Epidermal melanocyte (primary cell): Measurements from ENCODE around the gene CCL24.
"Not testable (repeated sequence)": the region's sequence is repeated elsewhere in the genome, so short reads cannot be mapped to it uniquely, and the experiment has no call there.

Source experiments
- DNase-seq: peaks from one replicate; pipeline ENCODE4 v3.0.0; 2011; ENCODE audit warnings: low spot score; ENCODE audit not compliant: insufficient read length

Gene CCL24

GRCh38 chr7:75820688-75821087, 7.1 kb upstream of the CCL24 start:
- no peak for DNase-seq

DNA sequence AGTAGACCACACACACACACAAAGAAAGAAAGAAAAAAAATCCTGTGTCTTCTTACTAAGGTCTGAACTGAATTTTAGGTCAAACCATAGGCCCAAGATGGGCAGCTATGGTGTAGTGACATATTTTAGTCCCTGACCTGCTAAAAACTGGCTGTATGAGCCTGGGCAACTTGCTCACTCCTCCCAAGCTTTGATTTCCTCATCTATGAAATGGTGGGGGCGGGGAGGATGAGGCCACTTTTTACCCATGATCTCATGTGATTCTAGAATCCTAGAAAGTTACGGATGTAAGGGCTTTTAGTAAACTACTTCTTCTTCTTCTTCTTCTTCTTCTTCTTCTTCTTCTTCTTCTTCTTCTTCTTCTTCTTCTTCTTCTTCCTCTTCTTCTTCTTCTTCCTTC, 6.1 kb upstream of the CCL24 start:
- DNase-seq, result no peak

GRCh38 chr7:75818472-75818871, 4.9 kb upstream of the CCL24 start:
- DNase-seq, result no peak

DNA sequence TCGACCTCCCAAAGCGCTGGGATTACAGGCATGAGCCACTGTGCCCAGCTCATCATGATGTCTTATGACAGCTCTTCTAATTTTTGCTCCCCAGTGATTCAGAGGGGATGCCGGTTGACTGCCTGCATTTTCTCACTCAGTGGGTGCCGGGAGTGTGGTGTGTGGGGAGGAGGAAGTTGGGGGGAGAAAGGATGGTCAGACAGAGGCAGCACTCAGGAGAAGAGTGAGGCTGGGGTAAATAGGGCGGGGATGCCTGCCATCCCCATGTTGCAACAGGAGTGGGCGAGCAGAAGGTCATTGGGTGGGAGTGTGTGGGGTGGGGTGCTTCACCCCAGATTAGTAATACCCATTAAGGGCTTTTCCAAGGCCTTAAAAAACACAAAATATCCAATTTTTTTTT, 3.5 kb upstream of the CCL24 start:
- DNase-seq, result no peak

DNA sequence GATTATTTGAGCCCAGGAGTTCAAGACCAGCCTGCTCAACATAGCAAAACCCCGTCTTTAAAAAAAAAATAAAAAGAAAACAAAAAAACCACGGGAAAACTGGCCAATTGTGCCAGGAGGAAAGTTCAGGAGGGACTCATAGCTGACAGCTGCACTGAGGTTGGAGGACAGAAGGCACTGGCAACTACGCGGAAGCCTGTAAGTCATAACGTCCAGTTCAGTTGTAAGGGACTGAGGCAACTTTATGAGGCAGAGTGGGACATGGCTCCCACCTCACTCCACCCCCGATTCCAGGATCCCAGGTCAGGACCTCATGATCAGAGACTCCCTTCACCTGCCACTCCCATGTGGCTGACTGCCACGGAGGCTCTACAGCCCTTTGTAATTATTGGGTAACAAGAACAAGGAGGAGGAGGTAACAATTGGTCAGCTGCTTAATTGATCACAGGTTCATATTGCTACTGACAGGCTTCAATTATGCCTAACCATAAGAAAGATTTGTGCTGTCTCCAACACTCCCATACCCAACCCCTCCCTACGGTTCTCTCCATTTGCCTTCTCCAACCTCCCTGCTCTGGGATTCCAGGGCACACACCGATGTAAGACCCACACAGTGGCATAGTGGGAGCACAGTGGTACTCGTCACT, 1.9 kb upstream of the CCL24 start:
- DNase-seq, result no peak

DNA sequence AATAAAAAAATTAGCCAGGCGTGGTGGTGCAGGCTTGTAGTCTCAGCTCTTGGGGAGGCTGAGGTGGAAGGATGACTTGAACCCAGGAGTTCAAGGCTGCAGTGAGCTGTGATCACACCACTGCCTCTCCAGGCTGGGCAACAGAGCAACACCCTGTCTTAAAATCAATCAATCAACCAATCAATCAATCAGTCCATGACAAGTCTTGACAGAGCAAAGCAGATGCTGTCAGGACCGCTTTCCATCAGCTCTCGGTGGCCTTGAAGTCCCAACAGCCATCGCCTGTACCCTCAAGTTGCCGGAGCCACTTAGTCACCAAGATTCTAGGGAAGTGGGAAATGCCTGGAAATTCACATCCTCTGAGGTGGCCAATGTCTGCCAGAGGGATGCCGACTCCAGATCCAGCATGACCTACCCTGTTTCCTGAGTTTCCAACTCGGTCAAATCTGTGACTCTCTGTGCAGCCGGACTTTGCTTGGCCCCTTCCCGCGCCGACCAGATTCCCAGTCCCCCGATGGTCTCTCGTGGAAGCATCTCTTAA, 871 bp upstream of the CCL24 start:
- no peak for DNase-seq

GRCh38 chr7:75813084-75813483, 522 bp downstream of the CCL24 start:
- no peak for DNase-seq

DNA sequence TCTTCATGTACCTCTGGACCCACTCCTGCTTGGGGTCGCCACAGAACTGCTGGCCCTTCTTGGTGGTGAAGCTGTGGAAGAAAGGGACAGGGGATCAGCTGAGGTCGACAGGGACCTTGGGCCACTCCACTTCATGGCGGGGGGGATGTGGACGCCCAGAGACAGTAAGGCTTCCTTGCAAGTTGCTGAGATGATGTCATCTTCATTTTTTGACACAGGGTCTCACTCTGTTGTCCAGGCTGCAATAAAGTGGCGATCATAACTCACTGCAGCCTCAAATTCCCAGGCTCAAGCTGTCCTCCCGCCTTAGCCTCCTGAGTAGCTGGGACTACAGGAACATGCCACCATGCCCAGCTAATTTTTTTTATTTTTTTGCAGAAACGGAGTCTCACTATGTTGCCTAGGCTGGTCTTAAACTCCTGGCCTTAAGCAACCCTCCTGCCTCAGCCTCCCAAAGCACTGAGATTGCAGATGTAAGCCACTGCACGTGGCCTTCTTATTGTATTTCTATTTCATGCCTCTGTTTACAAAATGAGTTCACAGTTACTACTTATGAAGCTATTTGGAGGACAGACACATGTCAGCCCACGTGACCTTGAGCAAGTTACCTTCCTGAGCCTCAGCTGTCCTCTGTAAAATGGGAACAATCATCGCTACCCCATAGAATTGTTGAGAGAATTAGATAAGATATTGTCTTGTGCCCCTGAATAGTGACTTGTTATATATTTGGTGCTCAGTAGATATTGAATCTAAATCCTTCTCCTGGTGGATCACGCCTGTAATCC, 1.5 kb downstream of the CCL24 start:
- DNase-seq, result no peak

- DNase-seq, result no peak
Measured at GRCh38 chr7:75809396-75809795, 4.2 kb downstream of the CCL24 start.

- no peak for DNase-seq
Measured at GRCh38 chr7:75808106-75808505, 5.5 kb downstream of the CCL24 start.

DNA sequence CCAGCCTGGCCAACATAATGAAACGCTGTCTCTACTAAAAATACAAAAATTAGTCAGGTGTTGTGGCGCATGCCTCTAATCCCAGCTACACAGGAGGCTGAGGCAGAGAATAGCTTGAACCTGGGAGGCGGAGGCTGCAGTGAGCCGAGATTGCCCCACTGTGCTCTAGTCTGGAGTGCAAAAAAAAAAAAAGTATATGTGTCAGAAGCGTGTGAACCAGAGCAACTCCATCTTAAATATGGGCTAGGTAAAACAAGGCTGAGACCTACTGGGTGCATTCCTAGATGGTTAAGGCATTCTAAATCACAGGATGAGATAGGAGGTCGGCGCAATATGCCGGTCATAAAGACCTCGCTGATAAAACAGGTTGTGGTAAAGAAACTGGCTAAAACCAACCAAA, 6.2 kb downstream of the CCL24 start:
- DNase-seq, result no peak

- no peak for DNase-seq
Measured at GRCh38 chr7:75806560-75807307, 6.9 kb downstream of the CCL24 start.

DNA sequence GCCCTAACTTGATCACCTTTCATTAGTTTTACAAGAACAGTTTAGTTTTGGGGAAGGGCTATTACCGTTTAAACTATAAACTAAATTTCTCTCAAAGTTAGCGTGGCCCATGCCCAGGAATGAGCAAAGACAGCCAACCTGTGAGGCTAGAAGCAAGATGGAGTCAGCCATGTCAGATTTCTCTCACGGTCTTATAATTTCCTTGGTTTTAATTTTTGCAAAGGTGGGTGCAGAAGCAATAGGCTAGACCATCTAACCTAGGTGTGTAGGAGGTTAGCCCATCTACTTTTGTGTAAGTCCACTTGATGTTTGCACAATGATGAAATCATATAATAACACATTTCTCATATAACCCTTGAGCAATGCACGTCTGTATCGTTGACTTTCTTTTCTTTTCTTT, 8.9 kb downstream of the CCL24 start:
- DNase-seq, result no peak

GRCh38 chr7:75804004-75804403, 9.6 kb downstream of the CCL24 start:
- no peak for DNase-seq

DNA sequence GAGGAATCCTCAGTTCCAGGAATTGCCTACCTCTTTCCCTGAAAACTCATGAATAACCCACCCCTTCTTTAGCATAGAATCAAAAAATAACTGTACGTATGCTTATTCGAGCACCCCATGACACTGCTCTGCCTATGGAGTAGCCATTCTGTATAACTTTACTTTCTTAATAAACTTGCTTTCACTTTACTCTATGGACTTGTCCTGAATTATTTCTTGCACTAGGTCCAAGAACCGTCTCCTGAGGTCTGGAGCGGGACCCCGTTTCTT, 11.1 kb downstream of the CCL24 start:
- no peak for DNase-seq

GRCh38 chr7:75798770-75799169, 14.8 kb downstream of the CCL24 start:
- DNase-seq, result no peak

GRCh38 chr7:75796420-75796819, 17.2 kb downstream of the CCL24 start:
- no peak for DNase-seq

- no peak for DNase-seq
Measured at GRCh38 chr7:75795831-75796285, 17.7 kb downstream of the CCL24 start.

- DNase-seq, result no peak
Measured at GRCh38 chr7:75793676-75794075, 19.9 kb downstream of the CCL24 start.

- not testable (repeated sequence) for DNase-seq
Measured at GRCh38 chr7:75792567-75792966, 21.0 kb downstream of the CCL24 start.

GRCh38 chr7:75789361-75789924, 24.2 kb downstream of the CCL24 start:
- DNase-seq, result no peak
